Memory B cell (primary cell): ENCODE results near the gene ID3.

Experiments
- ATAC-seq: fragments of 150-1000 bp; cut with Tn5 transposase; 2 replicates; pipeline ENCODE4 v1.10.0; 2021; ENCODE audit warnings: low read depth, mild to moderate bottlenecking, moderate library complexity
- DNase-seq, 2 donors: peaks; one replicate each; pipeline ENCODE4 v3.0.0; 2022; ENCODE audit warnings: low spot score in 2 of 2
- H3K27ac Mint-ChIP-seq: one replicate; pipeline ENCODE4 v1.8.0; 2022; ENCODE audit warnings: mild to moderate bottlenecking, moderate library complexity, mixed read lengths
- H3K27me3 Mint-ChIP-seq: one replicate; pipeline ENCODE4 v1.8.0; 2022; ENCODE audit warnings: mixed read lengths
- H3K36me3 Mint-ChIP-seq: one replicate; pipeline ENCODE4 v1.8.0; 2022; ENCODE audit warnings: mild to moderate bottlenecking, mixed read lengths
- H3K4me1 Mint-ChIP-seq: one replicate; pipeline ENCODE4 v1.8.0; 2022; ENCODE audit warnings: mixed read lengths
- H3K4me3 Mint-ChIP-seq: one replicate; pipeline ENCODE4 v1.8.0; 2022; ENCODE audit warnings: mild to moderate bottlenecking, moderate library complexity, mixed read lengths
- H3K9me3 Mint-ChIP-seq: one replicate; pipeline ENCODE4 v1.8.0; 2022; ENCODE audit warnings: mixed read lengths

The ID3 gene

GRCh38 chr1:23539698-23540266 lies 19.5 kb downstream of the ID3 start:
- ATAC-seq (peak; percentile 90), DNase-seq (peak; percentile 92 to 96)
- Mint-ChIP-seq H3K36me3 (no peaks in the 10 kb centered on the region), H3K4me3 (peak overlapping the region; percentile 58), H3K27ac (no peak overlapping the region), H3K9me3 (no peaks in the 10 kb centered on the region), H3K27me3 (no peaks in the 10 kb centered on the region), H3K4me1 (peaks cover 28% of the 10 kb centered on the region)

GRCh38 chr1:23537296-23537973 lies 21.9 kb downstream of the ID3 start:
- no peak overlapping the region for H3K4me3 Mint-ChIP-seq
- ATAC-seq (no peak), DNase-seq (no peak)
- H3K27me3 Mint-ChIP-seq: no peaks in the 10 kb centered on the region
- H3K27ac Mint-ChIP-seq: peak overlapping the region; percentile 38
- no peaks in the 10 kb centered on the region for H3K36me3 Mint-ChIP-seq
- H3K4me1 Mint-ChIP-seq: peaks cover 30% of the 10 kb centered on the region
- no peaks in the 10 kb centered on the region for H3K9me3 Mint-ChIP-seq

GRCh38 chr1:23533246-23534023 lies 25.9 kb downstream of the ID3 start:
- H3K27me3 Mint-ChIP-seq: no peaks in the 10 kb centered on the region
- no peak for DNase-seq
- H3K9me3 Mint-ChIP-seq: no peaks in the 10 kb centered on the region
- ATAC-seq: no peak
- no peaks in the 10 kb centered on the region for H3K36me3 Mint-ChIP-seq
- peak overlapping the region; percentile 6 for H3K4me3 Mint-ChIP-seq
- peaks cover 39% of the 10 kb centered on the region for H3K4me1 Mint-ChIP-seq
- H3K27ac Mint-ChIP-seq: no peak overlapping the region

GRCh38 chr1:23531562-23532094 lies 27.7 kb downstream of the ID3 start:
- Mint-ChIP-seq H3K9me3 (no peaks in the 10 kb centered on the region), H3K36me3 (no peaks in the 10 kb centered on the region), H3K4me3 (peak overlapping the region; percentile 87), H3K27me3 (no peaks in the 10 kb centered on the region), H3K4me1 (peaks cover 48% of the 10 kb centered on the region), H3K27ac (peak overlapping the region; percentile 75)
- no peak for ATAC-seq
- no peak for DNase-seq

GRCh38 chr1:23530747-23531561 lies 28.3 kb downstream of the ID3 start, which contains the start of gene E2F2:
E2F2 (minus strand) TSS chr1:23531233; CDS start chr1:23530793, 440 bp downstream.
- no peaks in the 10 kb centered on the region for H3K27me3 Mint-ChIP-seq

GRCh38 chr1:23530087-23530746 lies 29.1 kb downstream of the ID3 start:
- H3K4me1 Mint-ChIP-seq: peaks cover 57% of the 10 kb centered on the region
- H3K27me3 Mint-ChIP-seq: no peaks in the 10 kb centered on the region
- H3K9me3 Mint-ChIP-seq: no peaks in the 10 kb centered on the region
- ATAC-seq (no peak), DNase-seq (no peak)
- H3K36me3 Mint-ChIP-seq: no peaks in the 10 kb centered on the region
- H3K27ac Mint-ChIP-seq: no peak overlapping the region
- H3K4me3 Mint-ChIP-seq: peak overlapping the region; percentile 71

More at GRCh38 chr1:23530747-23531561, 28.3 kb downstream of the ID3 start, which contains the start of gene E2F2:
- Mint-ChIP-seq H3K4me3 (peak within 1 kb of the TSS; percentile 87), H3K36me3 (no peaks in the 10 kb centered on the region), H3K4me1 (peaks cover 53% of the 10 kb centered on the region), H3K27ac (peak within 1 kb of the TSS; percentile 75), H3K9me3 (no peaks in the 10 kb centered on the region)
- ATAC-seq (peak; percentile 90), DNase-seq (peak; percentile 62 to 69)

GRCh38 chr1:23529146-23530086 lies 29.9 kb downstream of the ID3 start:
- no peak overlapping the region for H3K27ac Mint-ChIP-seq
- H3K9me3 Mint-ChIP-seq: no peaks in the 10 kb centered on the region
- no peak for ATAC-seq
- H3K4me1 Mint-ChIP-seq: peaks cover 60% of the 10 kb centered on the region
- H3K27me3 Mint-ChIP-seq: no peaks in the 10 kb centered on the region
- H3K4me3 Mint-ChIP-seq: peak overlapping the region; percentile 71
- DNase-seq: no peak
- no peaks in the 10 kb centered on the region for H3K36me3 Mint-ChIP-seq

GRCh38 chr1:23528250-23528978 lies 30.9 kb downstream of the ID3 start:
- DNase-seq: no peak
- H3K27me3 Mint-ChIP-seq: no peaks in the 10 kb centered on the region
- H3K9me3 Mint-ChIP-seq: no peaks in the 10 kb centered on the region
- peak overlapping the region; percentile 65 for H3K4me3 Mint-ChIP-seq
- peaks cover 65% of the 10 kb centered on the region for H3K4me1 Mint-ChIP-seq
- peak overlapping the region; percentile 47 for H3K27ac Mint-ChIP-seq
- H3K36me3 Mint-ChIP-seq: no peaks in the 10 kb centered on the region
- ATAC-seq: peak; percentile 23

GRCh38 chr1:23527900-23528249 lies 31.4 kb downstream of the ID3 start:
- Mint-ChIP-seq H3K9me3 (no peaks in the 10 kb centered on the region), H3K4me3 (peak overlapping the region; percentile 65), H3K27ac (peak overlapping the region; percentile 47), H3K4me1 (peaks cover 61% of the 10 kb centered on the region), H3K36me3 (no peaks in the 10 kb centered on the region), H3K27me3 (no peaks in the 10 kb centered on the region)
- no peak for ATAC-seq
- DNase-seq: no peak

- Mint-ChIP-seq H3K4me3 (no peak overlapping the region), H3K36me3 (no peaks in the 10 kb centered on the region), H3K27me3 (no peaks in the 10 kb centered on the region), H3K27ac (no peak overlapping the region), H3K4me1 (peaks cover 64% of the 10 kb centered on the region), H3K9me3 (no peaks in the 10 kb centered on the region)
- no peak for DNase-seq
- no peak for ATAC-seq
Measured at GRCh38 chr1:23527366-23527765, 31.9 kb downstream of the ID3 start.

- Mint-ChIP-seq H3K4me3 (peak overlapping the region; percentile 77), H3K9me3 (no peaks in the 10 kb centered on the region), H3K27me3 (no peaks in the 10 kb centered on the region), H3K4me1 (peaks cover 65% of the 10 kb centered on the region), H3K36me3 (peaks cover 2% of the 10 kb centered on the region), H3K27ac (peak overlapping the region; percentile 89)
- no peak for ATAC-seq
- DNase-seq: no peak
Measured at GRCh38 chr1:23526329-23527041, 32.8 kb downstream of the ID3 start.
